AG04450 (cell line): ENCODE results near the gene MACROD2. TPM values are rescaled to one million over a fixed set of nuclear protein-coding genes. Genes with fewer than 3 reads are reported as not detected.

Experiments
- CTCF ChIA-PET: fragments of 300-600, 350-600 bp; formaldehyde crosslinking; extraction: SDS; loops from one replicate; lab custom pipeline; 2022; ENCODE audit warnings: antibody characterized with exemption, inconsistent platforms; lab: Charles Lee
- POLR2A ChIA-PET: fragments of 350-600 bp; formaldehyde crosslinking; extraction: SDS; loops from one replicate; lab custom pipeline; 2021; ENCODE audit warnings: antibody characterized with exemption, inconsistent platforms; lab: Yijun Ruan, JAX
- DNase-seq: peaks from one replicate; pipeline ENCODE4 v3.0.0-alpha.2; 2011; ENCODE audit warnings: low read depth, low spot score
- H3K27ac ChIP-seq: one replicate; pipeline ENCODE4 v1.5.1; 2012; ENCODE audit warnings: low read depth, low read length, control low read depth
- H3K27me3 ChIP-seq: one replicate; pipeline ENCODE4 v1.6.0; 2012; ENCODE audit warnings: low read length; ENCODE audit not compliant: control insufficient read depth, insufficient read depth
- H3K4me3 ChIP-seq: 2 replicates; pipeline ENCODE4 v1.5.1; 2011; ENCODE audit warnings: mild to moderate bottlenecking, low read depth, low read length, control low read depth
- H3K9me3 ChIP-seq: 2 replicates; pipeline ENCODE4 v1.5.1; 2012; ENCODE audit warnings: low read length; ENCODE audit not compliant: control insufficient read depth, insufficient read depth
- polyA plus RNA-seq: library from polyadenylated mRNA; depleted of rRNA; stranded (reverse); fragments of >200 nt; gene quantifications from 2 replicates; pipeline ENCODE4 v1.2.3, GENCODE V29; 2011
- TF ChIP-seq, protein P1 (sequence below): IDR thresholded peaks from 2 replicates; pipeline ENCODE4 v1.5.1; 2011; ENCODE audit warnings: low read depth, low read length, control low read depth, inconsistent platforms

MACROD2 gene
- polyA plus RNA-seq, 1 experiment = 0.02 TPM

DNA sequence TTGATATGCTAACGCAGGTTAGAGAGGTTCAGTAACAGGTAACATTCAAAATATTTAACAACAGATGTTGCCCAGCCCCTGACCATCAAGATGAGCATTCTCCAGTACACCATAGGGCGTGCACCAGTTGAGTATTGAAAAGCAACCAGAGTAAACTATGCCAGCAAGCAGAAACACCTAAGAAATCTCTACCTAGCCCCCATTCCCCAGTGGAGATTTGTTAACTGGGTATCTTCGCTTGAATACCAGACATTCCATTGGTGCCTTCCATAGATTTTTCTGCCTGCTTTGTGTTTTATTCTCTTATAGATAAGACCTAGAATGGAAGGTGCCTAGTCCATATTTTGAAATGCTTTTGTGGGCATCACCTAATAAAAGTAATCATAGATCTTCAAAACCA lies 1954.1 kb downstream of the MACROD2 start:
- ChIA-PET CTCF (no interaction called here), POLR2A (no interaction called here)
- TF ChIP-seq, protein P1, sequence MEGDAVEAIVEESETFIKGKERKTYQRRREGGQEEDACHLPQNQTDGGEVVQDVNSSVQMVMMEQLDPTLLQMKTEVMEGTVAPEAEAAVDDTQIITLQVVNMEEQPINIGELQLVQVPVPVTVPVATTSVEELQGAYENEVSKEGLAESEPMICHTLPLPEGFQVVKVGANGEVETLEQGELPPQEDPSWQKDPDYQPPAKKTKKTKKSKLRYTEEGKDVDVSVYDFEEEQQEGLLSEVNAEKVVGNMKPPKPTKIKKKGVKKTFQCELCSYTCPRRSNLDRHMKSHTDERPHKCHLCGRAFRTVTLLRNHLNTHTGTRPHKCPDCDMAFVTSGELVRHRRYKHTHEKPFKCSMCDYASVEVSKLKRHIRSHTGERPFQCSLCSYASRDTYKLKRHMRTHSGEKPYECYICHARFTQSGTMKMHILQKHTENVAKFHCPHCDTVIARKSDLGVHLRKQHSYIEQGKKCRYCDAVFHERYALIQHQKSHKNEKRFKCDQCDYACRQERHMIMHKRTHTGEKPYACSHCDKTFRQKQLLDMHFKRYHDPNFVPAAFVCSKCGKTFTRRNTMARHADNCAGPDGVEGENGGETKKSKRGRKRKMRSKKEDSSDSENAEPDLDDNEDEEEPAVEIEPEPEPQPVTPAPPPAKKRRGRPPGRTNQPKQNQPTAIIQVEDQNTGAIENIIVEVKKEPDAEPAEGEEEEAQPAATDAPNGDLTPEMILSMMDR = no peak
- Histone ChIP-seq H3K27ac (no peak overlapping the region), H3K9me3 (no peaks in the 10 kb centered on the region), H3K4me3 (no peak overlapping the region), H3K27me3 (no peaks in the 10 kb centered on the region)
- no peak for DNase-seq

DNA sequence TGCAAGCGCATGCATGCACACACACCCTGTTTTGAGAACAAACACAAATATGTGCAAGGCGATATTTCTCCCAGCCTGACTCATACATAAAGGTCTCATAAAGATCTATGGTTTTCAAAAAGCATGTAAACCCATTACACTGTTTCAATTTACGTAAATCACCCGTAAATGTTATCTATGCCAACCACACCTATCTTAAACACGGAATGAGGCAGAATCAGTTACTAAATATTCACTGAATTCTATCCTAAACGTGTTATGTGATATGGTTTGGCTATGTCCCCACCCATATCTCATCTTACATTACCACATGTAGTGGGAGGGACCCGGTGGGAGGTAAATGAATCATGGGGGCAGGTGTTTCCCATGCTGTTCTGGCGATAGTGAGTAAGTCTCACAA lies 1956.3 kb downstream of the MACROD2 start:
- no peak overlapping the region for H3K27ac ChIP-seq
- DNase-seq = no peak
- H3K9me3 ChIP-seq = no peaks in the 10 kb centered on the region
- H3K4me3 ChIP-seq = no peak overlapping the region
- POLR2A ChIA-PET = no interaction called here
- TF ChIP-seq, protein P1 = no peak
- no peaks in the 10 kb centered on the region for H3K27me3 ChIP-seq
- CTCF ChIA-PET = no interaction called here

DNA sequence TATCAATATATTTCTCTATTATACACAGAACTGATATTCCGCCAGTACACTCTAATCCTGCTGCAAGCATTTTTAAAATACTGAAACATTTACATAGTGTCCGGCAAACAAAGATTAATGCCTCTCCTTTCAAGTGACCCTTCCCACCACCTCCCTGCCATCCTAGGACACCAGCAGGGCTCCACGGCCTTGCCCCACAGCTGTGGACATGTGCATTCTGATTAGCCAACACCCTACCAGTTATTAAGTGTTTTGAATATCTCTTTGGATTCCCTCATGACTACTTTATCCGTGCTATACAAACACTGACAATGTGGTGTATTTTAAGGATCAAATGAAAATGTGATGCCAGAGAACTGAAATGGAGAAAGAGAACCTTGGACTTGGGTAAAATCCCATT lies 1962.8 kb downstream of the MACROD2 start:
- DNase-seq = no peak
- H3K27ac ChIP-seq = no peak overlapping the region
- TF ChIP-seq, protein P1 = no peak
- CTCF ChIA-PET = no interaction called here
- no peaks in the 10 kb centered on the region for H3K27me3 ChIP-seq
- H3K9me3 ChIP-seq = no peaks in the 10 kb centered on the region
- no peak overlapping the region for H3K4me3 ChIP-seq
- POLR2A ChIA-PET = no interaction called here

DNA sequence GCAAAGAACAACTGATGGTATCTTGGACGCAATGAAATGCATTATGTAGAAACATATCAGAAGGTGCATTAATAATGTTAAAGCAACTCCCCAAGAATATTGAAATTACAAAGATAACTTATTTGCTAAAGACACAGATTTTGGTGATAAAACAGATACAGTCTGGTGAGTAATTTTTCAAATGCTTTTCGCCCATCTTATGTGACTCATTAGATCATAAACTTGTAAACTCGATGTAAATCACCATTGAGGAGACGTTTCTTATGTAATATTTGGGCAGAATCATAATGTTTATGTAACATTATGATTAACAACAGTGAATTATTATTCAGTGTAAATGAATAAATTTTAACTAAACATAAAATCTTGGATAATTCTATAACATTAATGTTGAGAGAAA lies 1969.8 kb downstream of the MACROD2 start:
- DNase-seq = no peak
- ChIA-PET POLR2A (no interaction called here), CTCF (no interaction called here)
- Histone ChIP-seq H3K27ac (no peak overlapping the region), H3K4me3 (no peak overlapping the region), H3K27me3 (no peaks in the 10 kb centered on the region), H3K9me3 (no peaks in the 10 kb centered on the region)
- TF ChIP-seq, protein P1 = no peak

DNA sequence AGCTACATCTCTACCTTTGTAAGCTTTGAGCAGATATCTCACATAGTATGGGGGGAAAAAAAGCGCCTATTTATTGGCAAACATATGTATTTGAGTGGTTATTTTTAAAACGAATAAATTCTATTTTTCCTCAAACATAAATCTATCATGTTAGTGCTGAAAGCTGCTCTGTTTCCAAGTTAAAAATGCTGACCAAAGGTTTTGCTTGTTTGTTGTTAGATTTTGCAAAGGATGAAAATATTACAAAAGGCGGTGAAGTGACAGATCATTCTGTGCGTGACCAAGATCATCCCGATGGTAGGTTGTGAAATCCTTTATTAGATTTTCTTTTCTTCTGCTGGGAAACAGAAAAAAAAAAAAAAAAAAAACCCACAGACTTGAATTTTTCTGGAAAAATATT lies 1972.0 kb downstream of the MACROD2 start:
- ChIA-PET CTCF (no interaction called here), POLR2A (no interaction called here)
- Histone ChIP-seq H3K4me3 (no peak overlapping the region), H3K27ac (no peak overlapping the region), H3K27me3 (no peaks in the 10 kb centered on the region), H3K9me3 (no peaks in the 10 kb centered on the region)
- TF ChIP-seq, protein P1 = no peak
- no peak for DNase-seq
